Endothelial cell of umbilical vein (primary cell): ENCODE results near the gene GUCD1.

ENCODE experiments used
- FOS ChIP-seq: IDR thresholded peaks from 2 replicates; pipeline ENCODE4 v1.6.1; 2011; ENCODE audit warnings: mild to moderate bottlenecking, low read length, moderate library complexity, borderline replicate concordance; ENCODE audit not compliant: insufficient read depth
- POLR2A ChIP-seq: IDR thresholded peaks from 2 replicates; pipeline ENCODE4 v1.6.1; 2012; ENCODE audit warnings: low read depth, mild to moderate bottlenecking, control low read depth, low read length
- TF ChIP-seq, protein P1 (sequence below), 2 donors: IDR thresholded peaks; 1 replicate in 1 of 2; 2 replicates in 1 of 2; pipeline ENCODE4 v1.5.1; 2011; ENCODE audit warnings: low read length in 2 of 2, mild to moderate bottlenecking in 2 of 2, moderate library complexity in 2 of 2, control low read depth in 1 of 2, inconsistent platforms in 1 of 2, low read depth in 1 of 2; ENCODE audit not compliant: insufficient read depth in 1 of 2; ENCODE audit errors: extremely low read depth in 1 of 2
- TF ChIP-seq, protein P2 (sequence below): IDR thresholded peaks from 2 replicates; pipeline ENCODE4 v1.6.1; 2011; ENCODE audit not compliant: insufficient read depth, insufficient read length

DNA sequence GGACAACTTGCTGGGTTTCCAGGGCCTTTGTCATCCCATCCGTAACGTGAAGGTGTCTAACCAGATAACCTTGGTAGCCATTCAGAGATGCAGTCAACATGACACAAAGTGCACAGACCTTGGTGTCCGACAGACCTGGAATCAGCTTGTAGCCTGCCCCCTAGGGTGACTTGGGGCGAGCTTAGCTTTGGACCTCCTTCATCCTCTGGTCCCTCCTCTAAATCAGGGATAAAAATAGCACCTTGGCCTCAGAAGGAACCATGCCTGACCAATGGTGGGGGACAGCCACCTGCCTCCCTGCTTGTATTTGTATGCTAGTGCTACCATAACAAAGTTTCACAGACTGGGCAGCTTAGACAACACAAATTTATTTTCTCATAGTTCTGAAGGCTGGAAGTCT, 4.5 kb upstream of the GUCD1 start:
- TF ChIP-seq, protein P1, sequence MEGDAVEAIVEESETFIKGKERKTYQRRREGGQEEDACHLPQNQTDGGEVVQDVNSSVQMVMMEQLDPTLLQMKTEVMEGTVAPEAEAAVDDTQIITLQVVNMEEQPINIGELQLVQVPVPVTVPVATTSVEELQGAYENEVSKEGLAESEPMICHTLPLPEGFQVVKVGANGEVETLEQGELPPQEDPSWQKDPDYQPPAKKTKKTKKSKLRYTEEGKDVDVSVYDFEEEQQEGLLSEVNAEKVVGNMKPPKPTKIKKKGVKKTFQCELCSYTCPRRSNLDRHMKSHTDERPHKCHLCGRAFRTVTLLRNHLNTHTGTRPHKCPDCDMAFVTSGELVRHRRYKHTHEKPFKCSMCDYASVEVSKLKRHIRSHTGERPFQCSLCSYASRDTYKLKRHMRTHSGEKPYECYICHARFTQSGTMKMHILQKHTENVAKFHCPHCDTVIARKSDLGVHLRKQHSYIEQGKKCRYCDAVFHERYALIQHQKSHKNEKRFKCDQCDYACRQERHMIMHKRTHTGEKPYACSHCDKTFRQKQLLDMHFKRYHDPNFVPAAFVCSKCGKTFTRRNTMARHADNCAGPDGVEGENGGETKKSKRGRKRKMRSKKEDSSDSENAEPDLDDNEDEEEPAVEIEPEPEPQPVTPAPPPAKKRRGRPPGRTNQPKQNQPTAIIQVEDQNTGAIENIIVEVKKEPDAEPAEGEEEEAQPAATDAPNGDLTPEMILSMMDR (IDR thresholded peaks at IDR 0.05; ENCODE audit: extremely low read depth in 1 of 2, insufficient read depth in 1 of 2, low read depth in 1 of 2, low read length in 2 of 2) = no peak
- TF ChIP-seq, protein P2, sequence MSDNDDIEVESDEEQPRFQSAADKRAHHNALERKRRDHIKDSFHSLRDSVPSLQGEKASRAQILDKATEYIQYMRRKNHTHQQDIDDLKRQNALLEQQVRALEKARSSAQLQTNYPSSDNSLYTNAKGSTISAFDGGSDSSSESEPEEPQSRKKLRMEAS = no peak
- TF ChIP-seq POLR2A = no peak
- no peak for TF ChIP-seq FOS
